ENCODE data around the gene EDIL3.

GRCh38 chr5:83973925-83974815 lies 410.5 kb downstream of the EDIL3 start:
- TF ChIP-seq CTCF (IDR thresholded peaks at IDR 0.05) (no peak), POLR2A (IDR thresholded peaks at IDR 0.05) (no peak)
